CD4-positive, alpha-beta memory T cell (primary cell): Measurements from ENCODE around the gene ZNF292. TPM values are rescaled to one million over a fixed set of nuclear protein-coding genes. Genes with fewer than 3 reads are reported as not detected.
A peak's percentile ranks its signal among the peaks of the same experiment; 100 is the strongest.

Experiments
- CTCF ChIA-PET: fragments of 350-600 bp; sonication (Branson Sonifier 250); formaldehyde crosslinking; loops from one replicate; lab custom pipeline; 2021; ENCODE audit warnings: inconsistent platforms; ENCODE audit not compliant: partially characterized antibody; lab: Charles Lee
- POLR2A ChIA-PET: fragments of 350-600 bp; sonication (Branson Sonifier 250); formaldehyde crosslinking; loops from one replicate; lab custom pipeline; 2021; ENCODE audit not compliant: partially characterized antibody; lab: Charles Lee
- DNase-seq, 5 donors: peaks; one replicate each; pipeline versions ENCODE4 v3.0.0 to v3.0.0-alpha.2; 2020 to 2022; ENCODE audit warnings: mixed read lengths in 1 of 5
- H3K27ac ChIP-seq: one replicate; pipeline ENCODE4 v1.7.0; 2013; ENCODE audit warnings: low read depth, low read length
- H3K27me3 ChIP-seq: 2 replicates; pipeline ENCODE4 v1.7.0; 2013; ENCODE audit warnings: mild to moderate bottlenecking, low read length, moderate library complexity; ENCODE audit not compliant: insufficient read depth
- H3K36me3 ChIP-seq: 2 replicates; pipeline ENCODE4 v1.7.0; 2013; ENCODE audit warnings: mild to moderate bottlenecking, low read length, moderate library complexity; ENCODE audit not compliant: insufficient read depth
- H3K4me1 ChIP-seq: 2 replicates; pipeline ENCODE4 v1.7.0; 2013; ENCODE audit warnings: mild to moderate bottlenecking, low read length, moderate library complexity; ENCODE audit not compliant: insufficient read depth
- H3K4me3 ChIP-seq, 2 donors: one replicate each; pipeline ENCODE4 v1.7.0; 2013; ENCODE audit warnings: low read length in 2 of 2, mild to moderate bottlenecking in 1 of 2
- H3K9me3 ChIP-seq, 2 donors: one replicate each; pipeline ENCODE4 v1.7.0; 2013; ENCODE audit warnings: low read length in 2 of 2, control low read depth in 1 of 2; ENCODE audit not compliant: control insufficient read depth in 1 of 2
- H3K27ac Mint-ChIP-seq, 7 donors: one replicate each; pipeline ENCODE4 v1.8.0; 2020 to 2021; ENCODE audit warnings: mixed read lengths in 7 of 7, mild to moderate bottlenecking in 6 of 7, inconsistent platforms in 3 of 7, moderate library complexity in 3 of 7
- H3K27me3 Mint-ChIP-seq, 2 donors: one replicate each; pipeline ENCODE4 v1.8.0; 2020 to 2021; ENCODE audit warnings: mixed read lengths in 2 of 2
- H3K36me3 Mint-ChIP-seq, 2 donors: one replicate each; pipeline ENCODE4 v1.8.0; 2020 to 2021; ENCODE audit warnings: mixed read lengths in 2 of 2, inconsistent platforms in 1 of 2, mild to moderate bottlenecking in 1 of 2
- H3K4me1 Mint-ChIP-seq, 4 donors: one replicate each; pipeline ENCODE4 v1.8.0; 2020 to 2021; ENCODE audit warnings: mixed read lengths in 4 of 4, mild to moderate bottlenecking in 1 of 4
- H3K4me3 Mint-ChIP-seq, 8 donors: one replicate each; pipeline ENCODE4 v1.8.0; 2020 to 2021; ENCODE audit warnings: mixed read lengths in 8 of 8, mild to moderate bottlenecking in 7 of 8, moderate library complexity in 6 of 8, inconsistent platforms in 3 of 8
- H3K9me3 Mint-ChIP-seq, 8 donors: one replicate each; pipeline ENCODE4 v1.8.0; 2020 to 2021; ENCODE audit warnings: mixed read lengths in 8 of 8, mild to moderate bottlenecking in 5 of 8, inconsistent platforms in 3 of 8, moderate library complexity in 1 of 8
- intact Hi-C: fragments of 100-400 bp; cut with micrococcal nuclease; formaldehyde crosslinking; loops from one replicate; pipeline ENCODE4 v1.15.1; 2023
- polyA plus RNA-seq, 2 donors: library from polyadenylated mRNA; unstranded; fragments of 300-500 nt; fragmentation: Illumina TruSeq; gene quantifications; one replicate each; pipeline ENCODE4 v1.2.3, GENCODE V29; 2021
- total RNA-seq, 2 experiments: library from RNA; stranded (reverse); gene quantifications; one replicate each; pipeline ENCODE4 v1.2.3, GENCODE V29; 2021

Gene ZNF292
- total and polyA plus RNA-seq, 4 experiments from 2014 or later = 15.1 to 82.1 (median 57.3) TPM

- H3K27ac Mint-ChIP-seq = no peak overlapping the region
- peaks cover 0 to 3% (median under 1%) of the 10 kb centered on the region in 4 donors for H3K4me1 Mint-ChIP-seq
- no peak overlapping the region for H3K27ac ChIP-seq
- ChIA-PET POLR2A (no interaction called here), CTCF (interaction anchor here (0.7 to 2.2 kb wide), 4 partner anchors 9 to 1880 kb away, joined by 3 to 17 read pairs (median 5); no protein-coding TSS in a partner anchor)
- H3K27me3 Mint-ChIP-seq = no peaks in the 10 kb centered on the region
- H3K27me3 ChIP-seq = no peaks in the 10 kb centered on the region
- peaks cover 9% of the 10 kb centered on the region for H3K36me3 ChIP-seq
- no peaks in the 10 kb centered on the region for H3K9me3 Mint-ChIP-seq
- H3K36me3 Mint-ChIP-seq = peaks cover 14 to 28% of the 10 kb centered on the region in 2 donors
- no peaks in the 10 kb centered on the region for H3K9me3 ChIP-seq
- DNase-seq = no peak
- no peaks in the 10 kb centered on the region for H3K4me1 ChIP-seq
- H3K4me3 ChIP-seq = no peak overlapping the region
- H3K4me3 Mint-ChIP-seq = no peak overlapping the region
- intact Hi-C loops = no loop called here
These were observed 85.9 kb downstream of the ZNF292 start for GRCh38 chr6:87241304-87241703.

- no peaks in the 10 kb centered on the region for H3K27me3 Mint-ChIP-seq
- H3K4me1 Mint-ChIP-seq = peaks cover 0 to 3% (median under 1%) of the 10 kb centered on the region in 4 donors
- Histone ChIP-seq H3K27ac (no peak overlapping the region), H3K36me3 (peaks cover 20% of the 10 kb centered on the region), H3K27me3 (no peaks in the 10 kb centered on the region), H3K4me1 (no peaks in the 10 kb centered on the region), H3K4me3 (no peak overlapping the region), H3K9me3 (no peaks in the 10 kb centered on the region)
- no peak overlapping the region for H3K27ac Mint-ChIP-seq
- POLR2A ChIA-PET = no interaction called here
- no peak for DNase-seq
- H3K9me3 Mint-ChIP-seq = no peaks in the 10 kb centered on the region
- peaks cover 22 to 36% of the 10 kb centered on the region in 2 donors for H3K36me3 Mint-ChIP-seq
- H3K4me3 Mint-ChIP-seq = no peak overlapping the region
- intact Hi-C loops = no loop called here
- CTCF ChIA-PET = interaction anchor here (2.2 kb wide), 1 partner anchor 105 kb away, joined by 17 read pairs; no protein-coding TSS in a partner anchor
These were observed 86.9 kb downstream of the ZNF292 start for GRCh38 chr6:87242311-87242710.

- Histone ChIP-seq H3K27ac (no peak overlapping the region), H3K4me1 (no peaks in the 10 kb centered on the region), H3K9me3 (no peaks in the 10 kb centered on the region), H3K36me3 (peaks cover 28% of the 10 kb centered on the region), H3K27me3 (no peaks in the 10 kb centered on the region), H3K4me3 (no peak overlapping the region)
- Mint-ChIP-seq H3K4me1 (peaks cover 0 to 3% (median 0%) of the 10 kb centered on the region in 4 donors), H3K4me3 (no peak overlapping the region), H3K27me3 (no peaks in the 10 kb centered on the region), H3K27ac (no peak overlapping the region), H3K9me3 (no peaks in the 10 kb centered on the region), H3K36me3 (peaks cover 30 to 42% of the 10 kb centered on the region in 2 donors)
- ChIA-PET CTCF (interaction anchor here (1.3 kb wide), 1 partner anchor 104 kb away, joined by 5 read pairs; no protein-coding TSS in a partner anchor), POLR2A (interaction anchor here (0.7 kb wide), 1 partner anchor 399 kb away, joined by 3 read pairs; no protein-coding TSS in a partner anchor)
- no peak for DNase-seq
- intact Hi-C loops = no loop called here
These were observed 88.4 kb downstream of the ZNF292 start for GRCh38 chr6:87243812-87244211.

- Histone ChIP-seq H3K36me3 (peaks cover 29% of the 10 kb centered on the region), H3K27me3 (no peaks in the 10 kb centered on the region), H3K4me3 (no peak overlapping the region), H3K27ac (no peak overlapping the region), H3K9me3 (no peaks in the 10 kb centered on the region), H3K4me1 (no peaks in the 10 kb centered on the region)
- Mint-ChIP-seq H3K9me3 (no peaks in the 10 kb centered on the region), H3K4me3 (no peak overlapping the region), H3K4me1 (peaks cover 0 to 3% (median 0%) of the 10 kb centered on the region in 4 donors), H3K36me3 (peaks cover 36 to 48% of the 10 kb centered on the region in 2 donors), H3K27ac (no peak overlapping the region), H3K27me3 (no peaks in the 10 kb centered on the region)
- CTCF ChIA-PET = interaction anchor here (1.3 kb wide), 1 partner anchor 105 kb away, joined by 5 read pairs; no protein-coding TSS in a partner anchor
- intact Hi-C loops = no loop called here
- no peak for DNase-seq
- POLR2A ChIA-PET = no interaction called here
These were observed 89.0 kb downstream of the ZNF292 start for GRCh38 chr6:87244380-87244779.

GRCh38 chr6:87250019-87250418 is 94.7 kb downstream of the ZNF292 start:
- intact Hi-C loops = no loop called here
- H3K9me3 Mint-ChIP-seq = no peaks in the 10 kb centered on the region
- CTCF ChIA-PET = no interaction called here
- peaks cover 28% of the 10 kb centered on the region for H3K36me3 ChIP-seq
- DNase-seq = no peak
- peaks cover 1 to 9% (median 5%) of the 10 kb centered on the region in 4 donors for H3K4me1 Mint-ChIP-seq
- no peaks in the 10 kb centered on the region for H3K27me3 ChIP-seq
- no peak overlapping the region for H3K4me3 ChIP-seq
- no peak overlapping the region for H3K27ac ChIP-seq
- POLR2A ChIA-PET = interaction anchor here (0.6 kb wide), 1 partner anchor 191 kb away, joined by 4 read pairs; no protein-coding TSS in a partner anchor
- H3K27me3 Mint-ChIP-seq = no peaks in the 10 kb centered on the region
- no peak overlapping the region for H3K27ac Mint-ChIP-seq
- no peak overlapping the region for H3K4me3 Mint-ChIP-seq
- peaks cover 63% of the 10 kb centered on the region in 2 donors for H3K36me3 Mint-ChIP-seq
- H3K4me1 ChIP-seq = no peaks in the 10 kb centered on the region
- no peaks in the 10 kb centered on the region for H3K9me3 ChIP-seq

GRCh38 chr6:87251225-87251624 is 95.9 kb downstream of the ZNF292 start:
- Histone ChIP-seq H3K27ac (no peak overlapping the region), H3K4me1 (no peaks in the 10 kb centered on the region), H3K9me3 (no peaks in the 10 kb centered on the region), H3K4me3 (no peak overlapping the region), H3K36me3 (peaks cover 40% of the 10 kb centered on the region), H3K27me3 (no peaks in the 10 kb centered on the region)
- no peak overlapping the region for H3K4me3 Mint-ChIP-seq
- peaks cover 71 to 74% of the 10 kb centered on the region in 2 donors for H3K36me3 Mint-ChIP-seq
- no peaks in the 10 kb centered on the region for H3K9me3 Mint-ChIP-seq
- no peaks in the 10 kb centered on the region for H3K27me3 Mint-ChIP-seq
- peaks cover 1 to 13% (median 5%) of the 10 kb centered on the region in 4 donors for H3K4me1 Mint-ChIP-seq
- peak overlapping the region in 1 of 7 donors; percentile 73 for H3K27ac Mint-ChIP-seq
- POLR2A ChIA-PET = no interaction called here
- CTCF ChIA-PET = interaction anchor here (0.6 kb wide), 1 partner anchor 112 kb away, joined by 3 read pairs; no protein-coding TSS in a partner anchor
- DNase-seq = no peak
- intact Hi-C loops = no loop called here

GRCh38 chr6:87251725-87252124 is 96.4 kb downstream of the ZNF292 start:
- H3K4me3 ChIP-seq = no peak overlapping the region
- H3K27me3 ChIP-seq = no peaks in the 10 kb centered on the region
- no peak overlapping the region for H3K27ac ChIP-seq
- no peak overlapping the region for H3K4me3 Mint-ChIP-seq
- intact Hi-C loops = no loop called here
- peaks cover 73 to 74% of the 10 kb centered on the region in 2 donors for H3K36me3 Mint-ChIP-seq
- H3K27ac Mint-ChIP-seq = no peak overlapping the region
- peaks cover 40% of the 10 kb centered on the region for H3K36me3 ChIP-seq
- CTCF ChIA-PET = interaction anchor here (0.6 kb wide), 1 partner anchor 112 kb away, joined by 3 read pairs; no protein-coding TSS in a partner anchor
- H3K9me3 Mint-ChIP-seq = no peaks in the 10 kb centered on the region
- H3K4me1 Mint-ChIP-seq = peaks cover 1 to 13% (median 5%) of the 10 kb centered on the region in 4 donors
- DNase-seq = no peak
- no peaks in the 10 kb centered on the region for H3K27me3 Mint-ChIP-seq
- H3K9me3 ChIP-seq = no peaks in the 10 kb centered on the region
- POLR2A ChIA-PET = no interaction called here
- no peaks in the 10 kb centered on the region for H3K4me1 ChIP-seq
